Effector memory CD4-positive, alpha-beta T cell (primary cell): ENCODE results near the gene PRR30.

Experiments
- DNase-seq, 3 donors: peaks; one replicate each; pipeline ENCODE4 v3.0.0-alpha.2; 2020
- H3K27ac ChIP-seq: 2 replicates; pipeline ENCODE4 v1.7.0; 2013; ENCODE audit warnings: mild to moderate bottlenecking, low read length, moderate library complexity; ENCODE audit not compliant: insufficient read depth, poor library complexity, severe bottlenecking
- H3K27me3 ChIP-seq: replicated peaks from 2 replicates; pipeline ENCODE4 v1.7.0; 2013; ENCODE audit warnings: mild to moderate bottlenecking, low read length; ENCODE audit not compliant: insufficient read depth, control insufficient read depth, poor library complexity, severe bottlenecking
- H3K36me3 ChIP-seq: 2 replicates; pipeline ENCODE4 v1.7.0; 2013; ENCODE audit warnings: mild to moderate bottlenecking, low read length, moderate library complexity; ENCODE audit not compliant: control insufficient read depth, insufficient read depth
- H3K4me1 ChIP-seq: 2 replicates; pipeline ENCODE4 v1.7.0; 2013; ENCODE audit warnings: low read length, mild to moderate bottlenecking; ENCODE audit not compliant: control insufficient read depth, insufficient read depth, poor library complexity, severe bottlenecking
- H3K4me3 ChIP-seq: 2 replicates; pipeline ENCODE4 v1.7.0; 2013; ENCODE audit warnings: low read length, low read depth, mild to moderate bottlenecking; ENCODE audit not compliant: insufficient read depth, poor library complexity, severe bottlenecking
- H3K9me3 ChIP-seq: 2 replicates; pipeline ENCODE4 v1.7.0; 2013; ENCODE audit warnings: mild to moderate bottlenecking, low read length, moderate library complexity; ENCODE audit not compliant: control insufficient read depth

PRR30 gene

DNA sequence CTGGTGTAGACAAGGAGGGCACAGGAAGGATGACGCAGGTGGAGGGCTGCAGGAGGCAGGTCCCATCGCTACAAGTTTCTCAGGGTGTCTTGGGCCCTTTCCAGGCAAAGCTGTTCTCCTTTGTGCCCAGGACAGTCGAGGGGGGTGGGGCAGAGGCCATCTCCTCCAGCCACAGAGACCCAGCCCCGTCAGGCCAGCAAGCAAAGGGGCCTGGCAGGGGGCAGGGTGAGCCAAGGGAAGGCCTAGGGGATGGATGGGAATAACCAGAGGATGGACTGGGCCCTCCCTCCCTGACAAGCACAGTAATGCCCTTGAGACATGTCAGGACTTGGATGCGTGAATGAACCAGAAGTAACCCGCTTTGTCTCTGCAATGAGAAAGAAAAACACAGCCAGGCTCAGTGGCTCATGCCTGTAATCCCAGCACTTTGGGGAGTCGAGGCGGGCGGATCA is 15.9 kb upstream of the PRR30 start:
- DNase-seq = no peak
- no peak overlapping the region for H3K4me3 ChIP-seq
- H3K27ac ChIP-seq = no peak overlapping the region
- H3K27me3 ChIP-seq = no peaks in the 10 kb centered on the region
- no peaks in the 10 kb centered on the region for H3K36me3 ChIP-seq
- H3K9me3 ChIP-seq = no peaks in the 10 kb centered on the region
- no peaks in the 10 kb centered on the region for H3K4me1 ChIP-seq

DNA sequence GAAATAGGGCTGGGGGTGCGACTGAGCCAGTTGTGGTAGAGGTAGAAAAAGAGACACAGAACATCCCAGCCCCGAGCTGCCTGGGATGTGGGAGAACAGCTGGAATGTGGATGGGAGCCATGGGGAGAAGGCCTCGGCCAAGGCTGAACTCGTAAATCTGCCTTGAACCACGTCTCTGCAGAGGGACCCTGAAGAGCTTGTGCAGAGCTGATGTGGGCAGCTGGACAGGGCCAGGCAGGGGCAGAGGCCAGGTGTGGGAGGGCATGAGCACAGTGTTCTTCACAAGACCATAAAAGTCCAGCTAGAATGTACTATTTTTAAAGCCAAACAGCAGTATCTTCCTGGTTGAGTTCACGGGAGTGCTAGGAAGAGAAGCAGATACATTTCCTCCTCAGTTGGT is 15.3 kb upstream of the PRR30 start:
- Histone ChIP-seq H3K27ac (no peak overlapping the region), H3K9me3 (no peaks in the 10 kb centered on the region), H3K36me3 (no peaks in the 10 kb centered on the region), H3K4me1 (no peaks in the 10 kb centered on the region), H3K4me3 (no peak overlapping the region), H3K27me3 (peaks cover 2% of the 10 kb centered on the region)
- no peak for DNase-seq

DNA sequence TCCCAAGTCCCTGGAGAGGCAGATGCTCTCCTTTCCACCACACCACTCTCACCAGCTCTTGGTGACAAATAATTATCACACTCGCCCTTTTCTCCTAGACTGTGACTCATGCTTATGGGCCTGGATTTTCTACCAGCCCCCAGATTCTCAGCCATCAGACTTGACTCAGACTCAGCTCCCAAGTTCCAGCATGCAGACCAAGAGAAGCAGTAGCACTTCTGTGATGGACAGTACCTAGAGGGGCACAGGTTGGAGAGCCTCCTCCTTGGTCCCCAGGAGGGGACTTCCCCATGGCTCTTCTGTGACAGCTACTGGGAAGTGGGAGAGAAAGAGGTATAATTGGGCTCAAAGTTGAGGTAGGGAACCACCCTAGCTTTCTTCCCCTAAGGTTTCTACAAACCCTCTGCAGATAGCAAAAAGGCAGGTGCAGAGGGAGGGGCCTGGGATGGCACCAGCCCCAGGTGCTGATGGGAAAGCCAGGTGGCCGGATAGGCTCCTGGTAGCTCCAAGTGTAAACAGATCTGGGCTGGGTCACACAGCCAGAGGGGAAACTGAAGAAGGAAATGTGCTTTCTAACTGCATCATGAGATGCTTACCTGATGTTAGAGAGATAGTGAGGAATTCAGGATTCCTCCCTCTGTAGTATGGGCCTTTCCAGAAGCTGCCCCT is 13.7 kb upstream of the PRR30 start:
- no peak for DNase-seq
- Histone ChIP-seq H3K4me3 (no peak overlapping the region), H3K9me3 (no peaks in the 10 kb centered on the region), H3K36me3 (no peaks in the 10 kb centered on the region), H3K4me1 (no peaks in the 10 kb centered on the region), H3K27ac (no peak overlapping the region), H3K27me3 (peaks cover 3% of the 10 kb centered on the region)

DNA sequence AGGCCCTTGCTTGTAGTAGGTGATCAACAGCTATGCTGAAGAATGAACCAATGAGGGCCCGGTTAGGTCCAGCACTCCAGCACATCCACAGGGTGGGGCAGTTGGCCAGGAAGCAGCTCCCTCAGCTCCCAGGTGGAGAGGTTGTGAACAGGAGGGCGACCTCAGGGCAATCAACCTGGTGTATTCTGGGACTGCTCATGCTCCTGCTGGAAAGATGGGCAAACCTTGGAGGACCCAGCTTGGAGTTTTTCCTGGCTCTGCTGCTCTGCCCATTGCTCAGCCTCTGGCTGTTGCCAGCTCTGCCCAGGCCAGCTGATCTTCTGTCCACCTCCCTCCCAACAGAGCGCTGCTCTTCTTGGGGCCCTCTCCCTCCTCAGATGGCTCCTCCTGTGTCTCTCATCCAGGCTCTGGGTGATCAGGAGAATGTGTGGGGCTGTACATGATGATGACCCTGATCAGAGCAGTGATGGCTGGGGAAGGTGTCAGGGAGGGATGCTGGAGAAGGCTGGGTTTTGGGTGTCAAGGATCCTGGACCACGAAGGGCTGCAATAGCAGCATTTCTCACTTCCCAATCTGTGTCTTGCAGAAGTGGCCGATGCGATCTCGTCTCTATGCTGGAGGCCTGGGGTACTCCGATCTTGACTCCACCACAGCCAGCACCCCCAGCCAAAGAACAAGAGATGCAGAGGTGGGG is 13.0 kb upstream of the PRR30 start:
- H3K36me3 ChIP-seq = no peaks in the 10 kb centered on the region
- no peaks in the 10 kb centered on the region for H3K4me1 ChIP-seq
- no peak for DNase-seq
- no peaks in the 10 kb centered on the region for H3K9me3 ChIP-seq
- H3K27me3 ChIP-seq = peaks cover 3% of the 10 kb centered on the region
- H3K4me3 ChIP-seq = no peak overlapping the region
- H3K27ac ChIP-seq = no peak overlapping the region

DNA sequence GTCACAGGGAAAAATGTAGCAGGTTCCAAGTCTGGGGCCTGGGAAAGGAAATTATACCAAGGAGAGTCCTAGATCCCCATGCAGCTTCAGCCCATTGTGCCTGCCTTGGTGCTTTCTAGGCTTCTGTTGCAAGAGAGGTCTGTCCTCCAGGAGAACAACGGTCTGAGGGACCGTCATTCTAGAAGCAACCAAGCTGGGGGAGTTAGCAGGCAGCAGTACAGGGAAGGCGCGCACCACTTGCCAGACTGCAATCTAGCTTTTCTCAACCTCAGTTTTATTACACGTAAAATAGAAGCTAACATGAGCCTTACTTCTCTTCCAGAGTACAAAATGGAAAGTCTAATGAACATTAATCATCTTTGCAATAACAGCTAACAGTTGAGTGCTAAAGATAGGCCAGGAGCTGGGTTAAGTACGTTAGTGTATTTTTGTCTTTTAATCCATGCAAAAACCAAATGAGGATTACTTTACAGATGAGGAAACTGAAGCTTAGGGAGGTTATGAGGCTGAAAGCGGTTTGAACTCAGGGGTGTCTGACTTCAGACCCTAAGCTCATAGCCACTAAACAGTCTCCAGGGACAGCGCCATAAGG is 11.5 kb upstream of the PRR30 start:
- peaks cover 3% of the 10 kb centered on the region for H3K27me3 ChIP-seq
- H3K4me3 ChIP-seq = no peak overlapping the region
- no peaks in the 10 kb centered on the region for H3K9me3 ChIP-seq
- no peak overlapping the region for H3K27ac ChIP-seq
- no peaks in the 10 kb centered on the region for H3K4me1 ChIP-seq
- no peak for DNase-seq
- no peaks in the 10 kb centered on the region for H3K36me3 ChIP-seq

DNA sequence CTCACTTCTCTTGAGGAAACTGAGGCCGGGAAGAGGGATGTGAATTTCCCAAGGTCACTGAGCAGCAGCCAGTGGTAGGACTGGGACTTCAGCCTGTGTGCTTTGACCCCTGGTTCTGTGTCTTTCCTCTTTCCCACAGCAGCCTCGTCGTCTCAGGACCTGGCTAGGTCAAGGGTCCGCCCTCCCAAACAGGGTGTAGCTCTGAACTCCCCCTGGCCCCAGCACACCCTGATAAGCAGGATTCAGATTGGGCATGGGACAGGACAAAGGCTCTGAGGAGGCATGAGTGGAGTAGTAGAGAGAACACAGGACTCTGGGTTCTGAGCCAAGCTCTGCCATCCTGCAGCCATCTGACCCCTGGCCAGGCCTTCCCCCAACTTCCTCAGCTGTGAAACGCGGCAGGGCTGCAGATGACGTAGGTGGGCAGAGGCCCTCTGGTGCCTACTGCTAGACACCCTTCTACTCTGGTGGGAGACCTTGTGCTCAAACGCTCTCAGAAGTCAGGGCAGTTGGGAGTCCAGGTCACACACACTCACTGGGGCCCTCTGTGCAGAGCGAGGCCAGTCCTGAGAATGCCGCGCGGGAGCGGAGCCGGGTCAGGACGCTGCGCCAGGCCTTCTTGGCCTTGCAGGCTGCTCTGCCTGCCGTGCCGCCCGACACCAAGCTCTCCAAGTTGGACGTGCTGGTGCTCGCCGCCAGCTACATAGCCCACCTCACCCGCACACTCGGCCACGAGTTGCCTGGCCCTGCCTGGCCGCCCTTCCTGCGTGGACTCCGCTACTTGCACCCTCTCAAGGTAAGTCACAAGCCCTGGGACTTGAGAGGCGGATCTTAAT is 10.6 kb upstream of the PRR30 start:
- H3K9me3 ChIP-seq = no peaks in the 10 kb centered on the region
- H3K4me3 ChIP-seq = no peak overlapping the region
- no peak for DNase-seq
- H3K4me1 ChIP-seq = no peaks in the 10 kb centered on the region
- H3K36me3 ChIP-seq = no peaks in the 10 kb centered on the region
- no peak overlapping the region for H3K27ac ChIP-seq
- H3K27me3 ChIP-seq = peaks cover 3% of the 10 kb centered on the region

DNA sequence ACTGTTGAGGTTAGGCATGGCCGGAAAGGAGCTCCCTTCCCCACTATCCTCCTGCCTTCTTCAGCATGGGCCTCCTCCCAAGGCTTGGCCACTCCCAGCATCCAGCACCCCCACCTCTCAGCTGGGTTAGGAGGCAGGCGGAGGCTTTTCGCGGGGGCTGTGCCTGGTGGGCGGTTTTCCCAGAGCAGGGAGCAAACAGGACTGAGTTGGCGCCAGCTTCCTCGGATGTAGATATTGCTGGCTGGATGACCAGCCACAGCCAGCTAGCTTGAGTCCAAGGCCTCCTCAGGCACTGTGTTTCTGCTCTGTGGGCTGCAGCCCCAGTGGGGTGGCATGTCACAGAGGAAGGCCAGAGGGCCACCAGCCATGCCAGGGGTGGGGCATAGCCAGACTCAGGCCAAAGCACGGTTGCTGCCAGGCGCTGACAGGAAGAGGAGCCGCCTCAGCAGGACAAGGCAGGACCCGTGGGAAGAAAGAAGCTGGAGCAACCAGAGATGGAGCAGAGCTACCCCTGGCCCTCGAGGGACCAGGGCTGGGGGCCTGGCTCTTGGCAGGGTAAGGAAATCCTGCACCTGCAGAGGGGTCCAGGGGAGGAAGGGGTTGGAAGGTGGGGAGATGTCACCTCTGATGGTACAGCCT is 9.7 kb upstream of the PRR30 start, which contains the start of gene TCF23:
Gene TCF23 (plus strand): TSS at position 204 of the 639 bp plus-strand sequence. CDS start 130 bp downstream, at position 334.
- H3K4me3 ChIP-seq = no peak within 1 kb of the TSS
- no peaks in the 10 kb centered on the region for H3K4me1 ChIP-seq
- peaks cover 3% of the 10 kb centered on the region for H3K27me3 ChIP-seq
- H3K9me3 ChIP-seq = no peaks in the 10 kb centered on the region
- H3K36me3 ChIP-seq = no peaks in the 10 kb centered on the region
- H3K27ac ChIP-seq = no peak within 1 kb of the TSS
- DNase-seq = no peak

DNA sequence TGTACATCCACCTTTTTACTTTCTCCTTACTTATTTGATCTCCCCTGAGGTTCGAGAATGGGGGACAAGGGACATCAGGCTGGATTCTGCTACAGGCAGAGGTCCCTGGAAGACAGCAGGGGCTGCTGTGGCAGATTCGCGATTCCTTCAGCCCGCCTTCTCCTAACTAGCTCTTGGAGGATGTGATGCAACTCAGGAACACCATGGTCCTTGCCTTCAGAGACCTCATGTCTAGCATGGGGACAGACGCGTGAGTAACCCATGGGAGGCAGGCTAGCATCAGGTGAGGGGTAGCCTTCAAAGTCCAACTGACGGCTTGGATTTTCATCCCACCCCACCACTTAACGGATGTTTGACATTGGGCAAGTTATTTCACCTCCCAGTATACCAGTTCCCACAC is 8.7 kb upstream of the PRR30 start:
- no peaks in the 10 kb centered on the region for H3K36me3 ChIP-seq
- no peaks in the 10 kb centered on the region for H3K9me3 ChIP-seq
- H3K27me3 ChIP-seq = peaks cover 3% of the 10 kb centered on the region
- H3K4me1 ChIP-seq = no peaks in the 10 kb centered on the region
- no peak overlapping the region for H3K4me3 ChIP-seq
- H3K27ac ChIP-seq = no peak overlapping the region
- no peak for DNase-seq

DNA sequence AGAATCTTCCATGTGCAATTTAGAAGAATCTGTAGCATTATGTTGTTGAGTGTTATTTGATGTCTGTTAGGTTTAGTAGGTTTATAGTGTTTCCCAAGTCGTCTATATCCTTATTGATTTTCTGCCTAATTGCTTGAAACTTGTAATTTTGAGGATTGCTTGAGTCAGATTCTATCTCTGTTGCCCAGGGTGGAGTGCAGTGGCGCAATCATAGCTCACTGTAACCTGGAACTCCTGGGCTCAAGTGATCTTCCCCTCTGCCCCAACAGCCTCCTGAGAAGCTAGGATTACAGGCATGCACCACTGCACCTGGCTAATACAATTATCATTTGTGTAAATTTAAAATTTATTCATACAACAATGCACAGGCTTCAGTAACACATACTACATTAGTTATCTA is 6.5 kb upstream of the PRR30 start:
- peaks cover 3% of the 10 kb centered on the region for H3K27me3 ChIP-seq
- no peaks in the 10 kb centered on the region for H3K36me3 ChIP-seq
- no peak overlapping the region for H3K27ac ChIP-seq
- no peaks in the 10 kb centered on the region for H3K9me3 ChIP-seq
- no peak for DNase-seq
- H3K4me3 ChIP-seq = no peak overlapping the region
- H3K4me1 ChIP-seq = no peaks in the 10 kb centered on the region
